Esophagus squamous epithelium (tissue), 5 donors: Measurements from ENCODE around the gene KIDINS220. TPM values are rescaled to one million over a fixed set of nuclear protein-coding genes. Genes with fewer than 3 reads are reported as not detected.

Experiments used
- DNase-seq: peaks from one replicate; lab custom pipeline; 2025; lab: John Stamatoyannopoulos, UW
- H3K27ac ChIP-seq, 4 donors: fragments of 200-600 bp; sonication (generic); one replicate each; pipeline ENCODE4 v1.5.1; 2016 to 2019; ENCODE audit warnings: mild to moderate bottlenecking in 1 of 4
- H3K27me3 ChIP-seq, 4 donors: fragments of 200-600 bp; sonication (generic); 1 replicate in 3 of 4; 2 replicates in 1 of 4; pipeline versions ENCODE4 v1.5.1 to v1.6.0; 2017 to 2021; ENCODE audit warnings: antibody characterized with exemption in 1 of 4
- H3K36me3 ChIP-seq, 3 donors: fragments of 200-600 bp; sonication (generic); one replicate each; pipeline ENCODE4 v1.5.1; 2016 to 2019
- H3K4me1 ChIP-seq, 3 donors: fragments of 200-600 bp; sonication (generic); one replicate each; pipeline ENCODE4 v1.5.1; 2017 to 2019
- H3K4me3 ChIP-seq, 4 donors: fragments of 200-600 bp; sonication (generic); 1 replicate in 3 of 4; 2 replicates in 1 of 4; pipeline ENCODE4 v1.5.1; 2016 to 2019; ENCODE audit warnings: mild to moderate bottlenecking in 2 of 4, moderate library complexity in 1 of 4
- H3K9me3 ChIP-seq, 3 donors: fragments of 200-600 bp; sonication (generic); one replicate each; pipeline ENCODE4 v1.5.1; 2016 to 2019
- CTCF ChIP-seq, 6 experiments: fragments of 450-650 bp in 4 of 6; fragments of 200-600 bp in 2 of 6; sonication (generic) in 2 of 6; IDR thresholded peaks; one replicate each; pipeline ENCODE4 v1.5.1; 2016 to 2019; ENCODE audit warnings: antibody characterized with exemption in 6 of 6, mild to moderate bottlenecking in 4 of 6, moderate library complexity in 4 of 6
- POLR2A ChIP-seq, 4 donors: fragments of 450-650 bp; IDR thresholded peaks; one replicate each; pipeline ENCODE4 v1.6.1; 2017; ENCODE audit warnings: antibody characterized with exemption in 4 of 4, mild to moderate bottlenecking in 4 of 4, moderate library complexity in 3 of 4
- WGBS, 2 donors: methylation state at CpG; one replicate each; pipeline ENCODE4 v1.1.5; 2018; 5-methylcytosine and 5-hydroxymethylcytosine counted together
- intact Hi-C: fragments of 100-400 bp; cut with DNase I; formaldehyde crosslinking; loops from one replicate; pipeline ENCODE4 v1.15.0; 2022
- total RNA-seq, 4 donors: library from RNA; depleted of rRNA; stranded (reverse); fragments of >200 nt; gene quantifications; one replicate each; pipeline ENCODE4 v1.1.0, GENCODE V29; 2016
- donor health status: DM: yes; HTN: yes; CAD: no.

The KIDINS220 gene
- total RNA-seq, 4 donors from 2014 or later: 27.4 to 58.7 (median 35.7) TPM

- peaks cover 0 to 9% (median 0%) of the 10 kb centered on the region in 3 donors for H3K9me3 ChIP-seq
- H3K4me3 ChIP-seq: no peak overlapping the region
- no peaks in the 10 kb centered on the region for H3K4me1 ChIP-seq
- H3K27ac ChIP-seq: no peak overlapping the region
- no peak for DNase-seq
- H3K36me3 ChIP-seq: peaks cover 0 to 57% (median 0%) of the 10 kb centered on the region in 3 donors
- intact Hi-C loops: no loop called here
- WGBS, 2 donors: 92 to 95% methylated on average over 4 of the region's 4 CpGs
- no peaks in the 10 kb centered on the region for H3K27me3 ChIP-seq
- no peak for TF ChIP-seq POLR2A (IDR thresholded peaks at IDR 0.05)
- TF ChIP-seq CTCF (IDR thresholded peaks at IDR 0.05): no peak
Observed at GRCh38 chr2:8752385-8752784, 85.0 kb downstream of the KIDINS220 start.

GRCh38 chr2:8750221-8750620 lies 87.2 kb downstream of the KIDINS220 start:
- no peak for DNase-seq
- WGBS, 2 donors: 85 to 96% methylated on average over 7 of the region's 7 CpGs
- intact Hi-C loops: no loop called here

GRCh38 chr2:8743261-8743660 lies 94.2 kb downstream of the KIDINS220 start:
- Histone ChIP-seq H3K9me3 (no peaks in the 10 kb centered on the region), H3K4me1 (no peaks in the 10 kb centered on the region), H3K27me3 (no peaks in the 10 kb centered on the region), H3K36me3 (peaks cover 0 to 77% (median 4%) of the 10 kb centered on the region in 3 donors), H3K27ac (no peak overlapping the region), H3K4me3 (no peak overlapping the region)
- WGBS, 2 donors: 89 to 96% methylated on average over 6 of the region's 6 CpGs
- intact Hi-C loops: no loop called here
- DNase-seq: no peak
- TF ChIP-seq POLR2A (IDR thresholded peaks at IDR 0.05): no peak

More at GRCh38 chr2:8750221-8750620, 87.2 kb downstream of the KIDINS220 start:
- H3K4me1 ChIP-seq: no peaks in the 10 kb centered on the region
- no peak overlapping the region for H3K27ac ChIP-seq
- no peak overlapping the region for H3K4me3 ChIP-seq
- TF ChIP-seq POLR2A (IDR thresholded peaks at IDR 0.05): no peak
- peaks cover 0 to 58% (median 0%) of the 10 kb centered on the region in 3 donors for H3K36me3 ChIP-seq
- H3K27me3 ChIP-seq: no peaks in the 10 kb centered on the region
- no peaks in the 10 kb centered on the region for H3K9me3 ChIP-seq

GRCh38 chr2:8740136-8740535 lies 97.3 kb downstream of the KIDINS220 start:
- Histone ChIP-seq H3K9me3 (no peaks in the 10 kb centered on the region), H3K36me3 (peaks cover 4 to 70% (median 4%) of the 10 kb centered on the region in 3 donors), H3K4me1 (no peaks in the 10 kb centered on the region), H3K27ac (no peak overlapping the region), H3K4me3 (no peak overlapping the region), H3K27me3 (no peaks in the 10 kb centered on the region)
- no peak for DNase-seq
- intact Hi-C loops: no loop called here
- 93 to 94% methylated on average over 4 of the region's 4 CpGs for WGBS, 2 donors
- TF ChIP-seq POLR2A (IDR thresholded peaks at IDR 0.05) (no peak), CTCF (IDR thresholded peaks at IDR 0.05) (no peak)

- no peak overlapping the region for H3K4me3 ChIP-seq
- intact Hi-C loops: no loop called here
- H3K9me3 ChIP-seq: no peaks in the 10 kb centered on the region
- no peak for DNase-seq
- no peaks in the 10 kb centered on the region for H3K4me1 ChIP-seq
- TF ChIP-seq POLR2A (IDR thresholded peaks at IDR 0.05) (no peak), CTCF (IDR thresholded peaks at IDR 0.05) (no peak)
- no peak overlapping the region for H3K27ac ChIP-seq
- no peaks in the 10 kb centered on the region for H3K27me3 ChIP-seq
- peaks cover 11 to 75% (median 14%) of the 10 kb centered on the region in 3 donors for H3K36me3 ChIP-seq
- WGBS, 2 donors: 82 to 90% methylated on average over 2 of the region's 2 CpGs
Observed at GRCh38 chr2:8737571-8738175, 99.7 kb downstream of the KIDINS220 start.

GRCh38 chr2:8732601-8733000 lies 104.8 kb downstream of the KIDINS220 start:
- DNase-seq: no peak
- WGBS, 2 donors: 95 to 98% methylated on average over 10 of the region's 10 CpGs

More at GRCh38 chr2:8732601-8733000, 104.8 kb downstream of the KIDINS220 start:
- Histone ChIP-seq H3K4me3 (no peak overlapping the region), H3K4me1 (peaks cover 0 to 5% (median 0%) of the 10 kb centered on the region in 3 donors), H3K27me3 (no peaks in the 10 kb centered on the region), H3K9me3 (no peaks in the 10 kb centered on the region), H3K36me3 (peaks cover 11 to 94% (median 36%) of the 10 kb centered on the region in 3 donors), H3K27ac (no peak overlapping the region)
- intact Hi-C loops: no loop called here
- no peak for TF ChIP-seq POLR2A (IDR thresholded peaks at IDR 0.05)
- TF ChIP-seq CTCF (IDR thresholded peaks at IDR 0.05): no peak
